Hepatocyte (in vitro differentiated cells): ENCODE measurements around the gene PLSCR1.

Source experiments
- CTCF ChIP-seq: fragments of 200-600 bp; sonication (generic); IDR thresholded peaks from 2 replicates; pipeline ENCODE4 v1.5.1; 2016; ENCODE audit warnings: antibody characterized with exemption, mild to moderate bottlenecking; ENCODE audit not compliant: poor library complexity
- EZH2 ChIP-seq: fragments of 200-600 bp; sonication (generic); IDR thresholded peaks from 2 replicates; pipeline ENCODE4 v1.6.1; 2016; ENCODE audit warnings: antibody characterized with exemption, mild to moderate bottlenecking, borderline replicate concordance
- EZH2phosphoT487 ChIP-seq: fragments of 200-600 bp; sonication (generic); IDR thresholded peaks from one replicate; pipeline ENCODE4 v1.6.1; 2018; ENCODE audit warnings: antibody characterized with exemption, mild to moderate bottlenecking, low read depth, moderate library complexity; ENCODE audit not compliant: unreplicated experiment, severe bottlenecking

DNA sequence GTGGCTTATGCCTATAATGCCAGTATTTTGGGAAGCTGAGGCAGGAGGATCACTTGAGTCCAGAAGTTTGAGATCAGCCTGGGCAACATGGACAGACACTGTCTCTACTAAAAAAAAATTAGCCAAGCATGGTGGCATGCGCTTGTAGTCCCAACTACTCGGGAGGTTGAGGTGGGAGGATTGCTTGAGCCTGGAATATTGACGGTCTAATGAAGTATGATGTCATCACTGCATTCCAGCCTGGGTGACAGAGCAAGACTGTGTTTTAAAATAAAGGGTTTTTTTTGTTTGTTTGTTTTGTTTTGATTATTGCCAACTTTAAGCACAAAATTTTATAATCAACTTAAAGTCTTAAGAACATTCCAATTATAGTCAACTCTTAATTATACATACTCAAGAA is 6.8 kb downstream of the PLSCR1 start:
- TF ChIP-seq EZH2 = no peak
- no peak for TF ChIP-seq CTCF
- TF ChIP-seq EZH2phosphoT487 = no peak
